ENCODE measurements around the gene FLOT1. TPM values are rescaled to one million over a fixed set of nuclear protein-coding genes. Genes with fewer than 3 reads are reported as not detected.
A peak's percentile ranks its signal among the peaks of the same experiment; 100 is the strongest.

Gene FLOT1
- total and polyA plus RNA-seq, 9 of the 15 experiments (the other 6 are each of a cell fraction or from before 2014, with no cell fraction given) = 11.7 to 149 (median 118) TPM

GRCh38 chr6:30686908-30687658 lies 55.4 kb downstream of the FLOT1 start (continued):
- 0 out of 2 replicates have a peak, but pooled peaks have one; percentile 8 for TF ChIP-seq ZNF766 (CRISPR knock-in tag; conservative IDR thresholded peaks at IDR 0.05)
- 0 out of 2 replicates have a peak, but pooled peaks have one; percentile 49 for TF ChIP-seq E2F4 (CRISPR knock-in tag; IDR thresholded peaks at IDR 0.05; ENCODE audit: low read depth)
- TF ChIP-seq SAP30 (IDR thresholded peaks at IDR 0.05; ENCODE audit: borderline replicate concordance, insufficient read depth, low read depth, low read length, poor library complexity, severe bottlenecking) = peak; percentile 33
- peak; percentile 63 for TF ChIP-seq NFRKB (IDR thresholded peaks at IDR 0.05; ENCODE audit: low read depth)
- no peak for TF ChIP-seq TCFL5 (CRISPR knock-in tag; conservative IDR thresholded peaks at IDR 0.05)
- TF ChIP-seq ZNF24 (IDR thresholded peaks at IDR 0.05) = peak; percentile 70
- no peak for TF ChIP-seq NONO (IDR thresholded peaks at IDR 0.05; ENCODE audit: low read depth in 2 of 2, low read length in 1 of 2)
- TF ChIP-seq MAFG (tag; conservative IDR thresholded peaks at IDR 0.05) = peak; percentile 58; the same call in 1 of the 2 replicates
- TF ChIP-seq SRF (CRISPR knock-in tag; IDR thresholded peaks at IDR 0.05) = peak in 1 of 2 experiments; percentile 65; a peak in 1 of 4 replicates
- TF ChIP-seq ARID4B (CRISPR knock-in tag; IDR thresholded peaks at IDR 0.05) = peak; percentile 95
- TF ChIP-seq TEAD4 (IDR thresholded peaks at IDR 0.05; ENCODE audit: low read length) = 0 out of 2 replicates have a peak, but pooled peaks have one; percentile 21
- no peak for TF ChIP-seq TEAD4 (CRISPR knock-in tag; IDR thresholded peaks at IDR 0.05; ENCODE audit: borderline replicate concordance)
